ENCODE data around the gene CCDC158.

DNA sequence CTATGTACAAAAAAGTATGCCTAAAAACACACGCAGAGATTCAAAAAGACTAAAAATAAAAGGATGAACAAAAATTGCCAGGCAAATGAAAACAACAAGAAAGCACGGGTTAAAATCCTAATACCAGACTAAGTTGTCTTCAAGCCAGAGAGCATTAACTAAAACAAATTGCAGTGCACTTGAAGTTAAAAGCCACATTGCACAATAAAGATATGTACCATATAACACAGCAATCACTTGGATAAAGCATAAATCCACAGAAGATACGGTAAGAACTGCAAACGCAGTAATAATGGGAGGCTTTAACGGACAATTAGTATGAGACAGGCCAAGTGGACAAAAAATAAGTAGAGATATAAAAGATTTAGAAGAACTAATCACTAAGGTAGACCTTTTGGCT is 14.9 kb downstream of the CCDC158 start:
- TF ChIP-seq, protein P1, sequence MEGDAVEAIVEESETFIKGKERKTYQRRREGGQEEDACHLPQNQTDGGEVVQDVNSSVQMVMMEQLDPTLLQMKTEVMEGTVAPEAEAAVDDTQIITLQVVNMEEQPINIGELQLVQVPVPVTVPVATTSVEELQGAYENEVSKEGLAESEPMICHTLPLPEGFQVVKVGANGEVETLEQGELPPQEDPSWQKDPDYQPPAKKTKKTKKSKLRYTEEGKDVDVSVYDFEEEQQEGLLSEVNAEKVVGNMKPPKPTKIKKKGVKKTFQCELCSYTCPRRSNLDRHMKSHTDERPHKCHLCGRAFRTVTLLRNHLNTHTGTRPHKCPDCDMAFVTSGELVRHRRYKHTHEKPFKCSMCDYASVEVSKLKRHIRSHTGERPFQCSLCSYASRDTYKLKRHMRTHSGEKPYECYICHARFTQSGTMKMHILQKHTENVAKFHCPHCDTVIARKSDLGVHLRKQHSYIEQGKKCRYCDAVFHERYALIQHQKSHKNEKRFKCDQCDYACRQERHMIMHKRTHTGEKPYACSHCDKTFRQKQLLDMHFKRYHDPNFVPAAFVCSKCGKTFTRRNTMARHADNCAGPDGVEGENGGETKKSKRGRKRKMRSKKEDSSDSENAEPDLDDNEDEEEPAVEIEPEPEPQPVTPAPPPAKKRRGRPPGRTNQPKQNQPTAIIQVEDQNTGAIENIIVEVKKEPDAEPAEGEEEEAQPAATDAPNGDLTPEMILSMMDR (conservative IDR thresholded peaks at IDR 0.05; ENCODE audit: low read depth in 2 of 2): no peak
- TF ChIP-seq POLR2AphosphoS5 (IDR thresholded peaks at IDR 0.05; ENCODE audit: low read depth) (no peak), ZNF331 (CRISPR knock-in tag; IDR thresholded peaks at IDR 0.05; ENCODE audit: low read depth) (no peak), EZH2phosphoT487 (IDR thresholded peaks at IDR 0.05; ENCODE audit: unreplicated experiment) (no peak), REST (IDR thresholded peaks at IDR 0.05; ENCODE audit: unreplicated experiment) (no peak), EZH2 (IDR thresholded peaks at IDR 0.05; ENCODE audit: low read depth, unreplicated experiment) (no peak), JUNB (IDR thresholded peaks at IDR 0.05; ENCODE audit: unreplicated experiment) (no peak), CREB1 (CRISPR knock-in tag; IDR thresholded peaks at IDR 0.05; ENCODE audit: low read depth) (no peak)
- TF ChIP-seq, protein P2, sequence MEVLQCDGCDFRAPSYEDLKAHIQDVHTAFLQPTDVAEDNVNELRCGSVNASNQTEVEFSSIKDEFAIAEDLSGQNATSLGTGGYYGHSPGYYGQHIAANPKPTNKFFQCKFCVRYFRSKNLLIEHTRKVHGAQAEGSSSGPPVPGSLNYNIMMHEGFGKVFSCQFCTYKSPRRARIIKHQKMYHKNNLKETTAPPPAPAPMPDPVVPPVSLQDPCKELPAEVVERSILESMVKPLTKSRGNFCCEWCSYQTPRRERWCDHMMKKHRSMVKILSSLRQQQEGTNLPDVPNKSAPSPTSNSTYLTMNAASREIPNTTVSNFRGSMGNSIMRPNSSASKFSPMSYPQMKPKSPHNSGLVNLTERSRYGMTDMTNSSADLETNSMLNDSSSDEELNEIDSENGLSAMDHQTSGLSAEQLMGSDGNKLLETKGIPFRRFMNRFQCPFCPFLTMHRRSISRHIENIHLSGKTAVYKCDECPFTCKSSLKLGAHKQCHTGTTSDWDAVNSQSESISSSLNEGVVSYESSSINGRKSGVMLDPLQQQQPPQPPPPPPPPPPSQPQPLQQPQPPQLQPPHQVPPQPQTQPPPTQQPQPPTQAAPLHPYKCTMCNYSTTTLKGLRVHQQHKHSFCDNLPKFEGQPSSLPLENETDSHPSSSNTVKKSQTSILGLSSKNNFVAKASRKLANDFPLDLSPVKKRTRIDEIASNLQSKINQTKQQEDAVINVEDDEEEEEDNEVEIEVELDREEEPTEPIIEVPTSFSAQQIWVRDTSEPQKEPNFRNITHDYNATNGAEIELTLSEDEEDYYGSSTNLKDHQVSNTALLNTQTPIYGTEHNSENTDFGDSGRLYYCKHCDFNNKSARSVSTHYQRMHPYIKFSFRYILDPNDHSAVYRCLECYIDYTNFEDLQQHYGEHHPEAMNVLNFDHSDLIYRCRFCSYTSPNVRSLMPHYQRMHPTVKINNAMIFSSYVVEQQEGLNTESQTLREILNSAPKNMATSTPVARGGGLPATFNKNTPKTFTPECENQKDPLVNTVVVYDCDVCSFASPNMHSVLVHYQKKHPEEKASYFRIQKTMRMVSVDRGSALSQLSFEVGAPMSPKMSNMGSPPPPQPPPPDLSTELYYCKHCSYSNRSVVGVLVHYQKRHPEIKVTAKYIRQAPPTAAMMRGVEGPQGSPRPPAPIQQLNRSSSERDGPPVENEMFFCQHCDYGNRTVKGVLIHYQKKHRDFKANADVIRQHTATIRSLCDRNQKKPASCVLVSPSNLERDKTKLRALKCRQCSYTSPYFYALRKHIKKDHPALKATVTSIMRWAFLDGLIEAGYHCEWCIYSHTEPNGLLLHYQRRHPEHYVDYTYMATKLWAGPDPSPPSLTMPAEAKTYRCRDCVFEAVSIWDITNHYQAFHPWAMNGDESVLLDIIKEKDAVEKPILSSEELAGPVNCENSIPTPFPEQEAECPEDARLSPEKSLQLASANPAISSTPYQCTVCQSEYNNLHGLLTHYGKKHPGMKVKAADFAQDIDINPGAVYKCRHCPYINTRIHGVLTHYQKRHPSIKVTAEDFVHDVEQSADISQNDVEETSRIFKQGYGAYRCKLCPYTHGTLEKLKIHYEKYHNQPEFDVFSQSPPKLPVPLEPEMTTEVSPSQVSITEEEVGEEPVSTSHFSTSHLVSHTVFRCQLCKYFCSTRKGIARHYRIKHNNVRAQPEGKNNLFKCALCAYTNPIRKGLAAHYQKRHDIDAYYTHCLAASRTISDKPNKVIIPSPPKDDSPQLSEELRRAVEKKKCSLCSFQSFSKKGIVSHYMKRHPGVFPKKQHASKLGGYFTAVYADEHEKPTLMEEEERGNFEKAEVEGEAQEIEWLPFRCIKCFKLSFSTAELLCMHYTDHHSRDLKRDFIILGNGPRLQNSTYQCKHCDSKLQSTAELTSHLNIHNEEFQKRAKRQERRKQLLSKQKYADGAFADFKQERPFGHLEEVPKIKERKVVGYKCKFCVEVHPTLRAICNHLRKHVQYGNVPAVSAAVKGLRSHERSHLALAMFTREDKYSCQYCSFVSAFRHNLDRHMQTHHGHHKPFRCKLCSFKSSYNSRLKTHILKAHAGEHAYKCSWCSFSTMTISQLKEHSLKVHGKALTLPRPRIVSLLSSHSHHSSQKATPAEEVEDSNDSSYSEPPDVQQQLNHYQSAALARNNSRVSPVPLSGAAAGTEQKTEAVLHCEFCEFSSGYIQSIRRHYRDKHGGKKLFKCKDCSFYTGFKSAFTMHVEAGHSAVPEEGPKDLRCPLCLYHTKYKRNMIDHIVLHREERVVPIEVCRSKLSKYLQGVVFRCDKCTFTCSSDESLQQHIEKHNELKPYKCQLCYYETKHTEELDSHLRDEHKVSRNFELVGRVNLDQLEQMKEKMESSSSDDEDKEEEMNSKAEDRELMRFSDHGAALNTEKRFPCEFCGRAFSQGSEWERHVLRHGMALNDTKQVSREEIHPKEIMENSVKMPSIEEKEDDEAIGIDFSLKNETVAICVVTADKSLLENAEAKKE (CRISPR knock-in tag; IDR thresholded peaks at IDR 0.05): no peak
